B cell (primary cell): ENCODE data around the gene CCDC102A. TPM values are rescaled to one million over a fixed set of nuclear protein-coding genes. Genes with fewer than 3 reads are reported as not detected.

Source experiments
- ATAC-seq: fragments of 200-7000 bp; cut with Tn5 transposase; one replicate; pipeline ENCODE4 v1.10.0; 2021; ENCODE audit warnings: low read depth, mild to moderate bottlenecking, moderate number of reproducible peaks, moderate library complexity
- CTCF ChIA-PET: fragments of 350-600 bp; sonication (Branson Sonifier 250); formaldehyde crosslinking; loops from one replicate; lab custom pipeline; 2021; ENCODE audit warnings: antibody characterized with exemption, inconsistent platforms; lab: Charles Lee
- POLR2A ChIA-PET: fragments of 350-600 bp; sonication (Branson Sonifier 250); formaldehyde crosslinking; loops from one replicate; lab custom pipeline; 2021; ENCODE audit warnings: antibody characterized with exemption; lab: Charles Lee
- DNase-seq: peaks from one replicate; pipeline ENCODE4 v3.0.0; 2013
- H2AFZ ChIP-seq: 2 replicates; pipeline ENCODE4 v1.6.1; 2012; ENCODE audit warnings: mild to moderate bottlenecking, low read depth, low read length; ENCODE audit not compliant: insufficient read depth, poor library complexity, severe bottlenecking
- H3K27ac ChIP-seq, 2 donors: 1 replicate in 1 of 2; 2 replicates in 1 of 2; pipeline ENCODE4 v1.5.1; 2012 to 2013; ENCODE audit warnings: low read length in 2 of 2, mild to moderate bottlenecking in 2 of 2, moderate library complexity in 1 of 2
- H3K27me3 ChIP-seq, 4 experiments: fragments of 200-600 bp in 1 of 4; sonication (generic) in 1 of 4; replicated peaks in 1 of 4; 1 replicate in 2 of 4; 2 replicates in 2 of 4; pipeline versions ENCODE4 v1.6.1 to v1.7.0; 2013 to 2016; ENCODE audit warnings: low read length in 3 of 4, mild to moderate bottlenecking in 2 of 4, mixed read lengths in 1 of 4, moderate library complexity in 1 of 4; ENCODE audit not compliant: insufficient read depth in 4 of 4, control insufficient read depth in 3 of 4; ENCODE audit errors: control extremely low read depth in 1 of 4
- H3K36me3 ChIP-seq, 2 experiments: replicated peaks in 1 of 2; 1 replicate in 1 of 2; 2 replicates in 1 of 2; pipeline versions ENCODE4 v1.6.1 to v1.7.1; 2013; ENCODE audit warnings: low read length in 1 of 2; ENCODE audit not compliant: insufficient read depth in 2 of 2, control insufficient read depth in 1 of 2; ENCODE audit errors: control extremely low read depth in 1 of 2, extremely low read depth in 1 of 2
- H3K4me1 ChIP-seq, 2 donors: fragments of 200-600 bp in 1 of 2; sonication (generic) in 1 of 2; 1 replicate in 1 of 2; 2 replicates in 1 of 2; pipeline versions ENCODE4 v1.5.1 to v1.6.1; 2013 to 2017; ENCODE audit warnings: low read length in 2 of 2; ENCODE audit not compliant: control insufficient read depth in 2 of 2, insufficient read depth in 2 of 2
- H3K4me2 ChIP-seq: replicated peaks from 2 replicates; pipeline ENCODE3; 2012; ENCODE audit warnings: mild to moderate bottlenecking, low read depth, low read length; ENCODE audit not compliant: poor library complexity, severe bottlenecking
- H3K4me3 ChIP-seq, 5 experiments: fragments of 200-600 bp in 1 of 5; sonication (generic) in 1 of 5; 1 replicate in 3 of 5; 2 replicates in 2 of 5; pipeline versions ENCODE4 v1.5.1 to v1.7.0; 2011 to 2016; ENCODE audit warnings: low read length in 4 of 5, mild to moderate bottlenecking in 4 of 5, low read depth in 2 of 5, control low read depth in 1 of 5, moderate library complexity in 1 of 5; ENCODE audit not compliant: insufficient read depth in 1 of 5; ENCODE audit errors: control extremely low read depth in 1 of 5, extremely low read depth in 1 of 5
- H3K79me2 ChIP-seq: fragments of 200-600 bp; sonication (generic); one replicate; pipeline ENCODE4 v1.6.0; 2016; ENCODE audit warnings: low read length; ENCODE audit not compliant: control insufficient read depth, insufficient read depth
- H3K9ac ChIP-seq: fragments of 200-600 bp; sonication (generic); 2 replicates; pipeline ENCODE4 v1.6.1; 2017; ENCODE audit warnings: mild to moderate bottlenecking, low read length, moderate library complexity
- H3K9me3 ChIP-seq, 3 donors: one replicate each; pipeline versions ENCODE4 v1.6.1 to v1.7.1; 2013; ENCODE audit warnings: low read length in 2 of 3; ENCODE audit not compliant: control insufficient read depth in 2 of 3, insufficient read depth in 1 of 3; ENCODE audit errors: control extremely low read depth in 1 of 3
- H4K20me1 ChIP-seq: 2 replicates; pipeline ENCODE4 v1.6.0; 2012; ENCODE audit warnings: mild to moderate bottlenecking, low read length; ENCODE audit not compliant: insufficient read depth, control insufficient read depth, poor library complexity, severe bottlenecking
- H3K27ac Mint-ChIP-seq: one replicate; pipeline ENCODE4 v1.8.0; 2021; ENCODE audit warnings: mixed read lengths
- H3K27me3 Mint-ChIP-seq: one replicate; pipeline ENCODE4 v1.8.0; 2021; ENCODE audit warnings: mixed read lengths
- H3K4me1 Mint-ChIP-seq: one replicate; pipeline ENCODE4 v1.8.0; 2021; ENCODE audit warnings: mixed read lengths
- H3K4me3 Mint-ChIP-seq: one replicate; pipeline ENCODE4 v1.8.0; 2021; ENCODE audit warnings: mixed read lengths
- H3K9me3 Mint-ChIP-seq: one replicate; pipeline ENCODE4 v1.8.0; 2022; ENCODE audit warnings: mixed read lengths; ENCODE audit not compliant: insufficient read depth
- CTCF ChIP-seq: fragments of 200-600 bp; IDR thresholded peaks from one replicate; pipeline ENCODE4 v1.8.0; 2022; ENCODE audit warnings: antibody characterized with exemption, mild to moderate bottlenecking
- EZH2 ChIP-seq: IDR thresholded peaks from 2 replicates; pipeline ENCODE4 v1.6.1; 2012; ENCODE audit warnings: borderline replicate concordance, low read depth, mild to moderate bottlenecking, moderate library complexity, low read length; ENCODE audit not compliant: insufficient read depth, poor library complexity, severe bottlenecking
- WGBS: methylation state at CpG from one replicate; pipeline ENCODE4 v1.1.5; 2013; ENCODE audit warnings: missing lambda C conversion rate; ENCODE audit not compliant: insufficient coverage; 5-methylcytosine and 5-hydroxymethylcytosine counted together
- intact Hi-C: fragments of 100-400 bp; cut with micrococcal nuclease; formaldehyde crosslinking; loops from one replicate; pipeline ENCODE4 v1.10.0; 2022
- polyA plus RNA-seq: library from polyadenylated mRNA; depleted of rRNA; stranded (reverse); fragments of >200 nt; gene quantifications from 2 replicates; pipeline ENCODE4 v1.2.3, GENCODE V29; 2012
- total RNA-seq, 2 donors: library from RNA; stranded (reverse); fragments of 120-200 nt in 1 of 2; gene quantifications; 1 replicate in 1 of 2; 2 replicates in 1 of 2; pipeline versions ENCODE4 v1.2.3 to v1.2.4, GENCODE V29; 2013 to 2022

The CCDC102A gene
- total and polyA plus RNA-seq, 2 donors (not counting 1 experiment from before 2014, with no cell fraction given) = 14.5 to 14.7 TPM

DNA sequence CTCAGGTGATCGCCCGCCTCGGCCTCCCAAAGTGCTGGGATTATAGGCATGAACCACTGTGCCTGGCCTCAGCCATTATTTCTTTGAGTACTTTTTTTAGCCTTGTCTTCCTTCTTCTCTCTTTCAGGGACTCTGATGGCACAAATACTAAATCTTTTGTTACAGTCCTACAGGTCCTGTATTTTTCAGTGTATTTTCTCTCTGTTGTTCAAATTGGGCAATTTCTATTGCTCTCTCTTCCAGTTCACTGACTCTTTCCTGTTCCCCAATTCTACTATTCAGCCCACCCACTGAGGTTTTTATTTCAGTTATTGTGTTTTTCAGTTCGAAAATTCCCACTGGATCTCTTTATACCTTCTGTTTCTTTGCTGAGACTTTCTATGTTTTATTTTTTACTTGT, 42.6 kb downstream of the CCDC102A start:
- H3K4me2 ChIP-seq = peak overlapping the region; percentile 34
- no peak overlapping the region for H3K27ac ChIP-seq
- H3K4me1 ChIP-seq = peaks cover 13 to 25% of the 10 kb centered on the region in 2 donors
- no peak overlapping the region for H2AFZ ChIP-seq
- TF ChIP-seq CTCF = no peak
- TF ChIP-seq EZH2 = no peak
- Mint-ChIP-seq H3K27ac (no peak overlapping the region), H3K4me1 (peaks cover 11% of the 10 kb centered on the region), H3K9me3 (no peaks in the 10 kb centered on the region), H3K27me3 (peaks cover 3% of the 10 kb centered on the region), H3K4me3 (no peak overlapping the region)
- ChIA-PET CTCF (no interaction called here), POLR2A (no interaction called here)
- peak overlapping the region; percentile 16 for H3K9ac ChIP-seq
- H3K27me3 ChIP-seq = no peaks in the 10 kb centered on the region
- H3K4me3 ChIP-seq = no peak overlapping the region
- no peaks in the 10 kb centered on the region for H3K36me3 ChIP-seq
- H4K20me1 ChIP-seq = no peaks in the 10 kb centered on the region
- no peak for ATAC-seq
- no peak for DNase-seq
- WGBS = 87% methylated on average over 3 of the region's 4 CpGs
- peaks cover 0 to 8% (median 0%) of the 10 kb centered on the region in 3 donors for H3K9me3 ChIP-seq
- H3K79me2 ChIP-seq = no peaks in the 10 kb centered on the region
- intact Hi-C loops = no loop called here

- Histone ChIP-seq H3K36me3 (no peaks in the 10 kb centered on the region), H3K4me3 (no peak overlapping the region), H3K4me2 (no peak overlapping the region), H3K9me3 (peaks cover 0 to 8% (median 0%) of the 10 kb centered on the region in 3 donors), H3K9ac (no peak overlapping the region), H3K79me2 (no peaks in the 10 kb centered on the region), H2AFZ (no peak overlapping the region), H4K20me1 (no peaks in the 10 kb centered on the region), H3K27ac (no peak overlapping the region), H3K4me1 (peaks cover 22 to 37% of the 10 kb centered on the region in 2 donors), H3K27me3 (peaks cover 0 to 12% (median 3%) of the 10 kb centered on the region in 4 experiments)
- intact Hi-C loops = no loop called here
- DNase-seq (no peak), ATAC-seq (no peak)
- H3K4me1 Mint-ChIP-seq = peaks cover 24% of the 10 kb centered on the region
- H3K4me3 Mint-ChIP-seq = no peak overlapping the region
- no peak overlapping the region for H3K27ac Mint-ChIP-seq
- 96% methylated on average over 3 of the region's 5 CpGs for WGBS
- peaks cover 3% of the 10 kb centered on the region for H3K27me3 Mint-ChIP-seq
- ChIA-PET CTCF (interaction anchor here (1.0 to 2.1 kb wide), 3 partner anchors 10 to 87 kb away, joined by 4 to 5 read pairs (median 4); no protein-coding TSS in a partner anchor), POLR2A (no interaction called here)
- TF ChIP-seq EZH2 (no peak), CTCF (no peak)
- H3K9me3 Mint-ChIP-seq = no peaks in the 10 kb centered on the region
These were observed 47.1 kb downstream of the CCDC102A start for GRCh38 chr16:57489229-57489628.
